HUDEP-2 (cell line): ENCODE data around the gene JSRP1.
A peak's percentile ranks its signal among the peaks of the same experiment; 100 is the strongest.
"Not testable (repeated sequence)": the region's sequence is repeated elsewhere in the genome, so short reads cannot be mapped to it uniquely, and the experiment has no call there.

ENCODE experiments used
- DNase-seq, 76 experiments: peaks; one replicate each; lab custom pipeline; 2025; ENCODE audit not compliant: unreplicated experiment in 76 of 76; lab: John Stamatoyannopoulos, UW

Gene JSRP1

GRCh38 chr19:2282862-2283237 lies 26.6 kb upstream of the JSRP1 start:
- DNase-seq: no peak

DNA sequence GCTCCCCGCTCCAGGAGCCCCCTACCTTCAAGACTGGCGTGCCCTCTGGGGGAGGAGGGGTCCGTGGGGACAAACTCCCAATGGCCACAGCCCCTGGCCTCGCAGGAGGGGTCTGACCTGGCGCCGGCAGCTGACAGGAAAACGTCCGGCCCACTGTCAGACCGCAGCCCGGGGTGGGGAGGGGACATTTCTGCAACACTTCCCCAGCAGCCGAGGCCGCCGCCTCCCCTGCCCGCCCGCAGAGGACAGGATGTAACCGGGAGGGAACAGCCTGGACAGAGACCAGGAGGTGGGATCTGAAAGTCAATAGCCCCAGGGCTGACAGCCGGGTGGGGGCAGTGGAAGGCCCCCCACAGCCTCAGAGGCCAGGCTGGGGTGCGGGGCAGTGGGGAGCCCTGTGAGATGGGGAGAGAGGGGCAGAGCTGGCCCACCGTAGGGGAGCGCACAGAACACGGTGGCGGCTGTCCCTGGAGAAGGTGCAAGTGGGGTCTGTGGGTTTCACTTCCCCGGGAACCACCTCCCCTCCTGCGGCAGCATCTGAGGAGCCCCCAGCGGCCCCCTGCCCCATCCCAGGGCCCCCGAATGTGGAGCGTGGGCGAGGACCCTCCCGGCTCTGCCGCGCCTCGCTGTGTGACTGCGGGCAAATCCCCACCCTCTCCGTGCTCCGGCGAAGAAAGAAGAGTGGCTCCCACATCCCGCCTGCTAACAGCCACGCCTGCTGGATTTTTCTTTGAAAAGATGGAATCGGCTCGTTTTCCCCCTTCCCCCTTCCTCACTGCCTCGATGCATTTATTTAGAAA lies 26.0 kb upstream of the JSRP1 start, which contains the start of gene PEAK3:
Gene PEAK3, minus strand, starts transcription at position 114 of the 800 bp plus-strand sequence. CDS start 1,244 bp downstream, outside the sequence.
- DNase-seq: peak in 1 of 76 experiments; percentile 15

DNA sequence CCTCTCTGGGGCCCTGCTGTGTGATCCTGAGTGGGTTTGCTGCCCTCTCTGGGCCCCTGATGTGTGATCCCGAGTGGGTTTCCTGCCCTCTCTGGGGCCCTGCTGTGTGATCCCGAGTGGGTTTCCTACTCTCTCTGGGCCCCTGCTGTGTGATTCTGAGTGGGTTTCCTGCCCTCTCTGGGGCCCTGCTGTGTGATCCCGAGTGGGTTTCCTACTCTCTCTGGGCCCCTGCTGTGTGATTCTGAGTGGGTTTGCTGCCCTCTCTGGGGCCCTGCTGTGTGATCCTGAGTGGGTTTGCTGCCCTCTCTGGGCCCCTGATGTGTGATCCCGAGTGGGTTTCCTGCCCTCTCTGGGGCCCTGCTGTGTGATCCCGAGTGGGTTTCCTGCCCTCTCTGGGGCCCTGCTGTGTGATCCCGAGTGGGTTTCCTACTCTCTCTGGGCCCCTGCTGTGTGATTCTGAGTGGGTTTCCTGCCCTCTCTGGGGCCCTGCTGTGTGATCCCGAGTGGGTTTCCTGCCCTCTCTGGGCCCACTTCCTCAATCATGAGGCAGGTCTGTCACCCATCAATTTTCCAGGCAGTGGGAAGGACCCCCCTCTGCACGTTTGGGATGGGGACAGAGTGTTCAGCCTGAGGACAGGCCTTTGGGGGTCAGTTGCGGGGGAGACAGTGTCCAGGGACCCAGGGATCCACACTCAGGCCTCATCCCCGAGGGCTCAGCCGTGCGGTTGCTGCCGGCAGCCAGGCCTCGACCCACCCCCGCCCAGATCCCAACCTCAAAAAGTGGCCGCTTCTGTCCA lies 25.2 kb upstream of the JSRP1 start:
- DNase-seq: not testable (repeated sequence)

GRCh38 chr19:2280633-2281264 lies 24.5 kb upstream of the JSRP1 start:
- DNase-seq: no peak

- DNase-seq: no peak
These were observed 22.4 kb upstream of the JSRP1 start for GRCh38 chr19:2278459-2279158.

DNA sequence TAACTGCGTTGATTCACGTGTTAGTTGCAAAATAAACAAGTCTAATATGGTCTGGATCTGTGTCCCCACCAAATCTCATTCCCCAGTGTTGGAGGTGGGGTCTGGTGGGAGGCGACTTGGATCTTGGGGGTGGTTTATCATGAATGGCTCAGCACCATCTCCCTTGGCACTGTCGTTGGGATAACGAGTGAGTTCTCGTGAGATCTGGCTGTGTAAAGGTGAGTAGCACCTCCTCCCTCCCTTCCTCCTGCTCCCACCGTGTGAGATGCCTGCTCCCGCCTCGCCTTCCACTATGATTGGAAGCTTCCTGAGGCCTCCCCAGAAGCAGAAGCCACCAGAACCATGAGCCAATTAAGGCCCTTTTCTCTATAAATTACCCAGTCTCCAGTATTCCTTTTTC lies 20.9 kb upstream of the JSRP1 start:
- DNase-seq: no peak

- DNase-seq: no peak
These were observed 20.3 kb upstream of the JSRP1 start for GRCh38 chr19:2276429-2276986.

- DNase-seq: no peak
These were observed 19.6 kb upstream of the JSRP1 start for GRCh38 chr19:2275588-2276428.

DNA sequence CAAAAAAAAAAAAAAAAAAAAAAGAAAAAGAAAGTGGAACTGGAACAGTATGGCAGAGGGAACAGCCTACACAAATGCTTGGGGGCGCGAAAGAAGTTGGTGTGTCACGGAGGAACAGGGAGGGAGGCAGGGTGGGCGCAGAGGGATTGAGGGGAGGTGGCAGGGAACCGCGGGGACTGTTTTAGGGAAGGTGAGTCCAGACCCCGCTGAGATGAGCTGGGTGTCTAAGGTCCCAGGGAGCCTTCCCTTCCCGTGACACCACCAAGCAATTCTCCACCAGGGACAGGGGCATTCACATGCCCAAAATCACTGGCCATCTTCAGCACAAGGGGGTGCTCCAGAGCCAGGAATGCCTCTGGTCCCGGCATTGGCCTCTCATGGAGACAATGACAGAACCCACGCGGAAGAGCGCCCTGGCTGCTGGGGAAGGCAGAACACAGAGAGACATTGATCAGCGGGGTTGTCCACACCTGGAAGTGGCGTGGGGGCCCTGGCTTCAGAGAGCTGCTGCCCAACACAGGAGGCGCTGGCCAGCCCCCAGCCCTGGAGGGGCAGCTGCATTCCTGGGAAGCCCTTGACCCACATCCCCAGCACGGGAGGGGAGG lies 18.8 kb upstream of the JSRP1 start:
- DNase-seq: peak in 59 of 76 experiments; percentile 32 to 74 (median 55)

GRCh38 chr19:2274185-2274711 lies 18.0 kb upstream of the JSRP1 start:
- DNase-seq: no peak

GRCh38 chr19:2273356-2274184 lies 17.4 kb upstream of the JSRP1 start:
- DNase-seq: peak in 63 of 76 experiments; percentile 16 to 87 (median 72)

DNA sequence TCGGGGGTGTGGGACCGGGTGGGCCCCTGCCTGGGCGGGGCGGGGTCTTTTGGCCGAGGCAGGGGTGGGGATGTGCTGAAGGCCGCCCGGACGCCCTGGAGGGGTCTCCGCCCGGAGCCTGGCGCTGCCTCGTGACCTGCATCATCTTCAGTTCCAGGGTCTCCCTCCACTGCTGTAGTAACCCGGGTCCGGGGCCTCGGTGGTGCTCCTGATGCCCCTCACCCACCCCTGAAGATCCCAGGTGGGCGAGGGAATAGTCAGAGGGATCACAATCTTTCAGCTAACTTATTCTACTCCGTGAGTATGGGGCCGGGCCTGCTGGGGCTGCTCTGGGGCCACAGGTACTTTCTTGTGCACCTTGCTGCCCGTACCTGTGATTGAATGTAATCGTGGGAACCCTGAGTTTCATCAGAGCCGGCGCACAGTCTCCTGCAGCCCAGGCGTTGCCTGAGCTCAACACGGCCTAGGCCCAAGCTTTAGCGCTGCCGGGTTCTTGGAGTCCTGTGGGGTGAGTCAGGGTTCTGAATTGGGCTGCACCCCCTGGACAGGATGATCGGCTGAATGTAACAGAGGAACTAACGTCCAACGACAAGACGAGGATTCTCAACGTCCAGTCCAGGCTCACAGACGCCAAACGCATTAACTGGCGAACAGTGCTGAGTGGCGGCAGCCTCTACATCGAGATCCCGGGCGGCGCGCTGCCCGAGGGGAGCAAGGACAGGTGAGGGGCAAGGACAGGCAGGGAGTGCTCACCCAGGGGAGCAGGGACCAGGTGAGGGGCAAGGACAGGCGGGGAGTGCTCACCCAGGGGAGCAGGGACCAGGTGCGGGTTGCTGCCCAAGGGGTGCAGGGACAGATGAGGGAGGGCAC lies 15.3 kb upstream of the JSRP1 start:
- peak in 2 of 76 experiments; percentile 19 to 44 for DNase-seq

GRCh38 chr19:2270423-2271233 lies 14.4 kb upstream of the JSRP1 start:
- peak in 66 of 76 experiments; percentile 34 to 84 (median 72) for DNase-seq

GRCh38 chr19:2270157-2270422 lies 13.9 kb upstream of the JSRP1 start:
- peak in 19 of 76 experiments; percentile 18 to 52 (median 31) for DNase-seq

DNA sequence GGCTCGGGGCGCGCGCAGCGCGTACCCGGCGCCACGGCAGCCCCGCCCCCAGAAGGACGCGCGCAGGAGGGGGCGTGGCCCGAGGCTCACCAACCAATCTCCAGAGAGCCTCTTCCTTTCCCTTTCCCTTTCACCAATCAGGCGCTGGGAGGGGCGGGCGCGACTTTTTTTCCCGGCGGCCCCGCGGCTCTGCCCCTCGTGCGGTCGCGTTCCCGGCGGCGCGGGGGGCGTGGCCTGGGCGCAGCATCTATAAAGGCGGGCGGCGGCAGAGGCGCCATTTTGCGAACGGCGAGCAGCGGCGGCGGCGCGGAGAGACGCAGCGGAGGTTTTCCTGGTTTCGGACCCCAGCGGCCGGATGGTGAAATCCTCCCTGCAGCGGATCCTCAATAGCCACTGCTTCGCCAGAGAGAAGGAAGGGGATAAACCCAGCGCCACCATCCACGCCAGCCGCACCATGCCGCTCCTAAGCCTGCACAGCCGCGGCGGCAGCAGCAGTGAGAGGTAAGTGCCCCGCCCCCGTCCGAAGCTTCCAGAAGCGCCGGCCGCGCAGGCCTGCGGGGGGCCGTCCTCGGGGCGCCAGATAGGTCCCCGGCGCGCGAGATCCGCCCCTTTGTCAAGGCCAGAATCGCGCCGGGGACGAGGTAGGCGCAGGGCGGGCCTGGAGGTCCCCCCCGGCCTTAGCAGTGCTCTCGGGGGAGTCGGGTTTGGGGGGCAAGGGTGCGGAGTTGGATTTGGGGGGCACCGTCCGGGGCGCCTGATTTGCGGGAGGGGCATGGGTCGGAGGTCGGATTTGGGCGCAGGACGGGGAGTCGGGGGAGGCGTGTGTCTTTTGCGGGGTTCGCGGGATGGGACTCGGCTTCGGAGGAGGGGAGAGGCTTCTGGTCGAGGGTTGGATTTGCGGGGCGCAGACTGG lies 13.3 kb upstream of the JSRP1 start:
- DNase-seq: peak; percentile 78 to 100 (median 98)
